ENCODE data around the gene CAPZA1.

- TF ChIP-seq YY1 (IDR thresholded peaks at IDR 0.05; ENCODE audit: insufficient read depth, insufficient read length) (no peak), SUZ12 (IDR thresholded peaks at IDR 0.05; ENCODE audit: extremely low read depth, insufficient read depth, insufficient read length) (no peak)
Measured at GRCh38 chr1:112695276-112695675, 75.6 kb downstream of the CAPZA1 start.
